GM23338 (cell line): Measurements from ENCODE around the gene MPO. TPM values are rescaled to one million over a fixed set of nuclear protein-coding genes. Genes with fewer than 3 reads are reported as not detected.

Experiments used
- ATAC-seq: fragments of 200-7000 bp; cut with Tn5 transposase; 3 replicates; pipeline ENCODE4 v1.9.1; 2020
- DNase-seq: peaks from one replicate; pipeline ENCODE4 v3.0.0-alpha.2; 2015; ENCODE audit warnings: low spot score
- H2AFZ ChIP-seq: fragments of 200-600 bp; sonication (generic); 2 replicates; pipeline ENCODE4 v1.8.0; 2016; ENCODE audit warnings: antibody characterized with exemption, mild to moderate bottlenecking, moderate library complexity
- H3F3A ChIP-seq: fragments of 200-600 bp; sonication (generic); replicated peaks from 2 replicates; pipeline ENCODE4 v1.8.0; 2017; ENCODE audit warnings: antibody characterized with exemption, mixed run types, low read depth
- H3K27ac ChIP-seq: fragments of 200-600 bp; sonication (generic); 2 replicates; pipeline ENCODE4 v1.6.1; 2016; ENCODE audit warnings: low read depth
- H3K27me3 ChIP-seq: fragments of 200-600 bp; sonication (generic); 2 replicates; pipeline ENCODE4 v1.8.0; 2016; ENCODE audit warnings: mild to moderate bottlenecking, mixed run types, moderate library complexity; ENCODE audit not compliant: insufficient read depth
- H3K36me3 ChIP-seq: fragments of 200-600 bp; sonication (generic); 2 replicates; pipeline ENCODE4 v1.8.0; 2016; ENCODE audit warnings: mild to moderate bottlenecking; ENCODE audit not compliant: insufficient read depth
- H3K4me1 ChIP-seq: fragments of 200-600 bp; sonication (generic); 2 replicates; pipeline ENCODE4 v1.8.0; 2016; ENCODE audit warnings: mild to moderate bottlenecking, moderate library complexity; ENCODE audit not compliant: insufficient read depth
- H3K4me2 ChIP-seq: fragments of 200-600 bp; sonication (generic); 2 replicates; pipeline ENCODE4 v1.7.1; 2017; ENCODE audit warnings: mixed run types
- H3K4me3 ChIP-seq: fragments of 200-600 bp; sonication (generic); 2 replicates; pipeline ENCODE4 v1.6.1; 2016; ENCODE audit warnings: mixed run types
- H3K79me2 ChIP-seq: fragments of 200-600 bp; sonication (generic); replicated peaks from 2 replicates; pipeline ENCODE4 v1.8.0; 2017; ENCODE audit warnings: mild to moderate bottlenecking; ENCODE audit not compliant: insufficient read depth
- H3K9me2 ChIP-seq: fragments of 200-600 bp; sonication (generic); 2 replicates; pipeline ENCODE4 v1.8.0; 2017; ENCODE audit not compliant: insufficient read depth
- H4K20me1 ChIP-seq: fragments of 200-600 bp; sonication (generic); replicated peaks from 2 replicates; pipeline ENCODE4 v1.8.0; 2017; ENCODE audit warnings: mild to moderate bottlenecking; ENCODE audit not compliant: insufficient read depth
- H3K27ac Mint-ChIP-seq: 2 replicates; pipeline ENCODE4 v1.8.0; 2020; ENCODE audit warnings: inconsistent platforms, mild to moderate bottlenecking, moderate library complexity, mixed read lengths
- H3K27me3 Mint-ChIP-seq: 3 replicates; pipeline ENCODE4 v1.8.0; 2022; ENCODE audit warnings: low read depth, mild to moderate bottlenecking, moderate library complexity, mixed read lengths, inconsistent platforms; ENCODE audit not compliant: insufficient read depth, poor library complexity
- H3K36me3 Mint-ChIP-seq: 3 replicates; pipeline ENCODE4 v1.8.0; 2021; ENCODE audit warnings: low read depth, mild to moderate bottlenecking, inconsistent platforms, moderate library complexity, mixed read lengths
- H3K4me1 Mint-ChIP-seq: 3 replicates; pipeline ENCODE4 v1.8.0; 2020; ENCODE audit warnings: mild to moderate bottlenecking, inconsistent platforms, mixed read lengths
- H3K4me3 Mint-ChIP-seq: 3 replicates; pipeline ENCODE4 v1.8.0; 2021; ENCODE audit warnings: moderate library complexity, mild to moderate bottlenecking, inconsistent platforms, mixed read lengths
- H3K9me3 Mint-ChIP-seq: 3 replicates; pipeline ENCODE4 v1.8.0; 2020; ENCODE audit warnings: moderate library complexity, mild to moderate bottlenecking, inconsistent platforms, mixed read lengths
- ETS1 ChIP-seq: IDR thresholded peaks from 2 replicates; pipeline ENCODE4 v1.6.1; 2016; ENCODE audit warnings: antibody characterized with exemption
- JUNB ChIP-seq: IDR thresholded peaks from one replicate; pipeline ENCODE4 v1.6.1; 2016; ENCODE audit warnings: antibody characterized with exemption; ENCODE audit not compliant: unreplicated experiment
- REST ChIP-seq: IDR thresholded peaks from one replicate; pipeline ENCODE4 v1.6.1; 2018; ENCODE audit warnings: antibody characterized with exemption; ENCODE audit not compliant: unreplicated experiment
- ZNF331 ChIP-seq: fragments of 250-450 bp; sonication (Bioruptor Pico); IDR thresholded peaks from 2 replicates; pipeline ENCODE4 v1.5.0; 2020; ENCODE audit warnings: low read depth, mild to moderate bottlenecking, moderate library complexity
- ZNF462 ChIP-seq: fragments of 250-450 bp; sonication (Bioruptor Pico); IDR thresholded peaks from 2 replicates; pipeline ENCODE4 v1.5.0; 2020; ENCODE audit warnings: mild to moderate bottlenecking, moderate library complexity
- polyA plus RNA-seq: library from polyadenylated mRNA; unstranded; fragments of >200 nt; fragmentation: Nextera tagmentation; extraction: Ambion mirVana; gene quantifications from 2 replicates; pipeline ENCODE4 v1.2.1, GENCODE V29; 2016
- total RNA-seq: library from RNA; depleted of rRNA; stranded (reverse); fragments of >200 nt; shearing (Covaris generic); gene quantifications from 2 replicates; pipeline ENCODE4 v1.2.3, GENCODE V29; 2014

The MPO gene
- total and polyA plus RNA-seq, 2 experiments from 2014 or later, result 0.08 TPM; not detected in 1

GRCh38 chr17:58263773-58264172, 17.0 kb downstream of the MPO start (continued):
- TF ChIP-seq ZNF462 (no peak), JUNB (no peak), ETS1 (no peak)

GRCh38 chr17:58262149-58262548, 18.6 kb downstream of the MPO start:
- Mint-ChIP-seq H3K4me3 (no peak overlapping the region), H3K36me3 (no peaks in the 10 kb centered on the region), H3K4me1 (no peaks in the 10 kb centered on the region), H3K27ac (no peak overlapping the region), H3K27me3 (peaks cover 6% of the 10 kb centered on the region), H3K9me3 (no peaks in the 10 kb centered on the region)
- H3K36me3 ChIP-seq, result no peaks in the 10 kb centered on the region
- no peaks in the 10 kb centered on the region for H3K79me2 ChIP-seq
- H3K4me3 ChIP-seq, result no peak overlapping the region
- no peaks in the 10 kb centered on the region for H3K9me2 ChIP-seq
- DNase-seq, result no peak
- no peak overlapping the region for H2AFZ ChIP-seq
- no peaks in the 10 kb centered on the region for H4K20me1 ChIP-seq
- peaks cover 25% of the 10 kb centered on the region; the same call in 1 of the 2 replicates for H3K27me3 ChIP-seq
- no peaks in the 10 kb centered on the region for H3K4me1 ChIP-seq
- H3K4me2 ChIP-seq, result no peak overlapping the region
- no peak for ATAC-seq
- H3K27ac ChIP-seq, result no peak overlapping the region
- no peaks in the 10 kb centered on the region for H3F3A ChIP-seq
- no peak for TF ChIP-seq JUNB
- no peak for TF ChIP-seq ZNF462
- TF ChIP-seq REST, result no peak
- TF ChIP-seq ZNF331 (CRISPR knock-in tag), result no peak
